Ishikawa (cell line): Measurements from ENCODE around the gene FKBP6.

Source experiments
- CEBPB ChIP-seq: IDR thresholded peaks from 2 replicates; pipeline ENCODE4 v1.6.1; 2012
- CREB1 ChIP-seq: IDR thresholded peaks from 2 replicates; pipeline ENCODE4 v1.6.1; 2012; ENCODE audit warnings: low read depth
- EGR1 ChIP-seq: IDR thresholded peaks from 2 replicates; pipeline ENCODE4 v1.6.1; 2012
- EP300 ChIP-seq: IDR thresholded peaks from 2 replicates; pipeline ENCODE4 v1.6.1; 2012; ENCODE audit warnings: borderline replicate concordance
- FOXM1 ChIP-seq: IDR thresholded peaks from 2 replicates; pipeline ENCODE4 v1.6.1; 2012; ENCODE audit warnings: low read depth, borderline replicate concordance
- NFIC ChIP-seq: IDR thresholded peaks from 2 replicates; pipeline ENCODE4 v1.6.1; 2012
- RAD21 ChIP-seq: IDR thresholded peaks from 2 replicates; pipeline ENCODE4 v1.6.1; 2012; ENCODE audit warnings: low read depth
- TAF1 ChIP-seq: IDR thresholded peaks from 2 replicates; pipeline ENCODE4 v1.6.1; 2012; ENCODE audit warnings: low read depth, mild to moderate bottlenecking
- TCF12 ChIP-seq: IDR thresholded peaks from 2 replicates; pipeline ENCODE4 v1.6.1; 2012; ENCODE audit warnings: low read depth
- TEAD4 ChIP-seq: IDR thresholded peaks from 2 replicates; pipeline ENCODE4 v1.6.1; 2012
- YY1 ChIP-seq: IDR thresholded peaks from 2 replicates; pipeline ENCODE4 v1.6.1; 2012; ENCODE audit warnings: low read depth
- ZBTB7A ChIP-seq: IDR thresholded peaks from 2 replicates; pipeline ENCODE4 v1.6.1; 2012; ENCODE audit warnings: low read depth
- TF ChIP-seq, protein P1 (sequence below): IDR thresholded peaks from 2 replicates; pipeline ENCODE4 v1.6.1; 2012; ENCODE audit warnings: low read depth, mild to moderate bottlenecking
- TF ChIP-seq, protein P2 (sequence below): IDR thresholded peaks from 2 replicates; pipeline ENCODE4 v1.6.1; 2012
- TF ChIP-seq, protein P3 (sequence below): IDR thresholded peaks from 2 replicates; pipeline ENCODE4 v1.6.1; 2012

The FKBP6 gene

DNA sequence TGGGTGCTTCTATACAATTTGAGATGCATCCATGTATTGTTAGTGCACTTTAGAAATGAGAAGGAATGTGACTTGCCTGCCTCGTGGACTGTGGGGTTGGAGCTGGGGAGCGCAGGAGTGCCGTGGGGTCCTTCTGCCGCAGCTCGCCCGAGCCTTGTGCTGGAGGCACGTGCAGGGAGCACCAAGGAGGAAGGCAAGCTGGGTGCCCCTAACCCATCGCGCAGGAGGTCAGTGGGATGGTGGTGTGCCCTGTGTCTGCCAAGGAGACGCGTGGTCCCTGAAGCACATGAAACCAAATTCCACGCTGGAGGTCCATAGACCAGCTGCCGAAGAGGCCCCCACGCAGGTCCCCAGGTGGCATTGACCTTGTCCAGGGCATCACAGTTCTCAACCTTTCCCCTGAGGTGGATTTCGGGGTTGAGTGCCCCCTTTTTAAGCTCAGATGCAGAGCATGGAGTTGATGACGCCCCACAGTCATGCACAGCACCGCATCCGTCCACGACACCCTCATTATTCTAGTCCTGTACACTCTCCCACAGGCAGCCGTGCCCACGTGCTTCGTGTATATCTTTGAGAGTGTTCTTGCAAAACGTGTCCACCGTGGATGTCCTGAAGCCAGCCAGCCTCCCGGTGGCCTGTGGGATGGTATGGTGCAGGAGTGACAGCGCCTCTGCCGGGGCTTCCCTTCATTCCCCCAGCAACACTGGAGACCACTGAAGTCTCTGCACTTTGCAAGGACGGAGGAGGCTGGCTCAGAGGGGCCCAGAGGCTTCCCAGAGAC, 35.5 kb downstream of the FKBP6 start:
- TF ChIP-seq, protein P1, sequence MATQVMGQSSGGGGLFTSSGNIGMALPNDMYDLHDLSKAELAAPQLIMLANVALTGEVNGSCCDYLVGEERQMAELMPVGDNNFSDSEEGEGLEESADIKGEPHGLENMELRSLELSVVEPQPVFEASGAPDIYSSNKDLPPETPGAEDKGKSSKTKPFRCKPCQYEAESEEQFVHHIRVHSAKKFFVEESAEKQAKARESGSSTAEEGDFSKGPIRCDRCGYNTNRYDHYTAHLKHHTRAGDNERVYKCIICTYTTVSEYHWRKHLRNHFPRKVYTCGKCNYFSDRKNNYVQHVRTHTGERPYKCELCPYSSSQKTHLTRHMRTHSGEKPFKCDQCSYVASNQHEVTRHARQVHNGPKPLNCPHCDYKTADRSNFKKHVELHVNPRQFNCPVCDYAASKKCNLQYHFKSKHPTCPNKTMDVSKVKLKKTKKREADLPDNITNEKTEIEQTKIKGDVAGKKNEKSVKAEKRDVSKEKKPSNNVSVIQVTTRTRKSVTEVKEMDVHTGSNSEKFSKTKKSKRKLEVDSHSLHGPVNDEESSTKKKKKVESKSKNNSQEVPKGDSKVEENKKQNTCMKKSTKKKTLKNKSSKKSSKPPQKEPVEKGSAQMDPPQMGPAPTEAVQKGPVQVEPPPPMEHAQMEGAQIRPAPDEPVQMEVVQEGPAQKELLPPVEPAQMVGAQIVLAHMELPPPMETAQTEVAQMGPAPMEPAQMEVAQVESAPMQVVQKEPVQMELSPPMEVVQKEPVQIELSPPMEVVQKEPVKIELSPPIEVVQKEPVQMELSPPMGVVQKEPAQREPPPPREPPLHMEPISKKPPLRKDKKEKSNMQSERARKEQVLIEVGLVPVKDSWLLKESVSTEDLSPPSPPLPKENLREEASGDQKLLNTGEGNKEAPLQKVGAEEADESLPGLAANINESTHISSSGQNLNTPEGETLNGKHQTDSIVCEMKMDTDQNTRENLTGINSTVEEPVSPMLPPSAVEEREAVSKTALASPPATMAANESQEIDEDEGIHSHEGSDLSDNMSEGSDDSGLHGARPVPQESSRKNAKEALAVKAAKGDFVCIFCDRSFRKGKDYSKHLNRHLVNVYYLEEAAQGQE, result no peak
- TF ChIP-seq, protein P2, sequence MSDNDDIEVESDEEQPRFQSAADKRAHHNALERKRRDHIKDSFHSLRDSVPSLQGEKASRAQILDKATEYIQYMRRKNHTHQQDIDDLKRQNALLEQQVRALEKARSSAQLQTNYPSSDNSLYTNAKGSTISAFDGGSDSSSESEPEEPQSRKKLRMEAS, result no peak
- TF ChIP-seq CEBPB, result no peak
- no peak for TF ChIP-seq CREB1
- no peak for TF ChIP-seq FOXM1

DNA sequence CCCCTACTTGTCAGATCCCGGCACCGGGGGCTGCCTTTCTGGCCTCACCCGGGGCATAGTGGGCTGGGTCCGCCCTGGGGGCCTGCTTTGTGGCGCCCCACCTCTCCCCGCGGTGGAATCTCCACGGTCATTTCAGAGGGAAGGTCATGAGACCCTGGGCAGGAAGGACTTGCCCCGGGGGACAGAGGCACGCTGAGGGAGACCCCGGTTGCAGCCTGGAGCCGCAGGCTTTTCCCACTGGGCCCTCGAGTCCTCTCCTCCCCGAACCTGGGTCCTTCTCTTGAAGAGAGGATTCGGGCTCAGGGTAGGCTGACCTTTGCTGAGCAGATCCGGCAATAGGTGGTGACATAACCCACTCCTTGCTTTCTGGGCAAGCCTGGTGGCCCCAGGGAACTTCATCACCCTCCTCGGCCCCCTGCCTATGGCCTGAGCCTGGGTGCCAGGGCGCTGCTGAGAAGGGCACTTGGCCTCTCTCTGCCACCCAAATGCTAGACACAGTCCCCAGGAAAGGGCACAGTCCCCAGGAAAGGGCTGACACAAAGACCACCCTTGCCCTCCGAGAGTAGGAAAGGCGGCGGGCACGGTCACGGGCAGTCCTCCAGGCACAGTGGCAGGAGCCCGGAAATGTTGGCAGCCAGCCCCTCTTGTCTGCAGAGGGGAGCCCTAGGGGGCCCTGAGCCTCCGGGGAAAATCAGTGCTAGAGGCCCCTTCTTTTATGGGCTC, 36.2 kb downstream of the FKBP6 start:
- TF ChIP-seq, protein P1, result no peak
- TF ChIP-seq CREB1 (no peak), CEBPB (no peak), TEAD4 (no peak), RAD21 (no peak), ZBTB7A (no peak), YY1 (no peak), TCF12 (no peak), EP300 (no peak), NFIC (no peak), FOXM1 (no peak), EGR1 (no peak)
- TF ChIP-seq, protein P3, sequence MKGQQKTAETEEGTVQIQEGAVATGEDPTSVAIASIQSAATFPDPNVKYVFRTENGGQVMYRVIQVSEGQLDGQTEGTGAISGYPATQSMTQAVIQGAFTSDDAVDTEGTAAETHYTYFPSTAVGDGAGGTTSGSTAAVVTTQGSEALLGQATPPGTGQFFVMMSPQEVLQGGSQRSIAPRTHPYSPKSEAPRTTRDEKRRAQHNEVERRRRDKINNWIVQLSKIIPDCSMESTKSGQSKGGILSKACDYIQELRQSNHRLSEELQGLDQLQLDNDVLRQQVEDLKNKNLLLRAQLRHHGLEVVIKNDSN, result no peak
- TF ChIP-seq, protein P2, result no peak

DNA sequence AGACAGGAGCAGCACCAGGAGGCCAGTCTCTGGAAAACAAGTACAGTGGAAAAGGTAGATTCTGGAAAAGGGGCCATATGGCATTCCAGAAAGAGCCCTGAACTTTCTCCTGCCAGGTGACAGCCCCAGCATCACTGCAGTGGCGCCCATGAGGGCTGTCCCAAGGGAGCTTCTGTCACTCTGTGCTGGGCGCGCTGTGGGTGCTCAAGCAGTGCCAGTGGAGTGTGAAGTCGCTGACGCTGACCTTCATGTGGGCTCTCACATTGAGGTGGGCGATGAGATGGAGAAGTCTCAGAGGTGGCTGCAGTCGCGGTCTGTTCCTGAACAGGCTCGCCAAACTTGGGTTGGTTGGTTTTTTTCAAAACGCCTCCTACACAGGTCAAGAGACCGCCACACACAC, 38.2 kb downstream of the FKBP6 start:
- TF ChIP-seq RAD21 (no peak), CEBPB (no peak), FOXM1 (no peak), ZBTB7A (no peak), TEAD4 (no peak), EGR1 (no peak), TCF12 (no peak), EP300 (no peak)
- TF ChIP-seq, protein P2, result no peak
- TF ChIP-seq, protein P3, result no peak

DNA sequence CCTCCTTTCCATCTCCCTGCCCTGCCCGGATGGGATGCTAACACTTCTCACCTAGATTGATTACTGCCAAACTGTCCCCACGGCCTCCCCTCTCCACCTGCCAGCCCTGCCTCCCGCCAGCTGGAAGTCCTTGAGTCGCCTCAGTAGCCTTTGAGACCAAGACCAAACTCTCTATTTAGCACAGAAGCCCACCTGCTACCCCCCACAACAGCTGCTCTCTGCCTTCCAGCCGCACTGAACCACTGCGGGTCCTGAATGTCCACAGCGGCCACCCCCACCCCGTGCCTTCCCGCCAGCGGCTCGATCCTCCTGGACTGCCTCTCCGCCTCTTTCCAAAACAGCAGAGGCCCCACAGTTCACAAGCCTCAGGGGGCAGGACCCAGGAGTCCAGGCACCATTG, 39.0 kb downstream of the FKBP6 start:
- TF ChIP-seq, protein P2, result no peak
- TF ChIP-seq CREB1 (no peak), CEBPB (no peak), TEAD4 (no peak), TAF1 (no peak), NFIC (no peak), FOXM1 (no peak), EP300 (no peak), EGR1 (no peak), YY1 (no peak), RAD21 (no peak), ZBTB7A (no peak), TCF12 (no peak)
- TF ChIP-seq, protein P1, result no peak
- TF ChIP-seq, protein P3, result no peak
